ENCODE data around the gene PLCH2. TPM values are rescaled to one million over a fixed set of nuclear protein-coding genes. Genes with fewer than 3 reads are reported as not detected.

The PLCH2 gene
- total and polyA plus RNA-seq, 9 of the 15 experiments (the other 6 are each of a cell fraction or from before 2014, with no cell fraction given), result 0.16 TPM; not detected in 8

DNA sequence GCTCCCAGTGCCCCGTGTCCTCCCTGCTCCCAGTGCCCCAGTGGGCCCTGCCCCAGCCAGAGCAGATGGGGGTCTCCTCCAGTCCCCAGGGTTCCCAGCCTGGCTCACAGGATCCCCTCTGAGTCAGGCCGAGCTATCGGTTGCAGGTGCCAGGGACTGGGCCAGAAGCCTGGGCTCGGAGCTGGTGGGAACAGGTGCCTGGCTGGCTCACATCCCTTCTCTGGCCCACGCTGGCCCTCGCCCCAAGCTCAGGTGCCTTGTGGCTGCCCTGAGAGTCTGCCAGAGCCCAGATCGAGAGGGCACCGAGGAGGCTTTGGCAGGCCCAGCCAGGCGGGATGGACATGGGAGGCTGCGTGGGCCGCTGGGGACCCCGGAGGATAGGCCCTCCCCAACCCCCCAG lies 18.9 kb downstream of the PLCH2 start:
- ATAC-seq (no peak), DNase-seq (ENCODE audit: extremely low read depth in 1 of 4, low spot score in 3 of 4) (no peak), FAIRE-seq (no peak)
- peaks cover 0 to 71% of the 10 kb centered on the region in 2 experiments; a peak in 2 of 5 replicates for H3K4me1 ChIP-seq (replicated peaks in 1 of 2; ENCODE audit: control insufficient read depth in 2 of 2, insufficient read depth in 2 of 2, low read length in 2 of 2)
- in situ Hi-C loops (cut with MboI), result no loop called here
- H3K79me2 ChIP-seq (ENCODE audit: control insufficient read depth, insufficient read depth, low read length), result no peaks in the 10 kb centered on the region
- no peak overlapping the region for H3K27ac ChIP-seq (ENCODE audit: extremely low read depth, low read depth, low read length)
- no TSS peak for BruUV-seq (replicated peaks)
- WGBS (ENCODE audit: insufficient coverage, low coverage, missing lambda C conversion rate), result 5% methylated on average over 6 of the region's 12 CpGs
- TF ChIP-seq TCFL5 (CRISPR knock-in tag; conservative IDR thresholded peaks at IDR 0.05) (no peak), UBTF (IDR thresholded peaks at IDR 0.05; ENCODE audit: borderline replicate concordance in 1 of 2, low read depth in 2 of 2, low read length in 2 of 2) (peak; percentile 24 to 35; a peak in 3 of 4 replicates), ZBTB12 (CRISPR knock-in tag; IDR thresholded peaks at IDR 0.05) (no peak)
- H3K9me1 ChIP-seq (ENCODE audit: control insufficient read depth, insufficient read depth, low read length), result no peaks in the 10 kb centered on the region
- ChIA-PET POLR2A (interaction anchor here (0.7 kb wide), 1 partner anchor 27 kb away, joined by 3 read pairs; no protein-coding TSS in a partner anchor), CTCF (ENCODE audit: low intra/inter-chr PET ratio) (no interaction called here)
- H3K27me3 ChIP-seq (ENCODE audit: control insufficient read depth in 2 of 2, insufficient read depth in 2 of 2, low read length in 2 of 2), result peaks cover 40 to 78% of the 10 kb centered on the region in 2 experiments; a peak in 4 of 5 replicates
- no peak overlapping the region; a peak in 1 of 4 replicates for H3K9ac ChIP-seq (ENCODE audit: insufficient read depth in 1 of 2, low read depth in 2 of 2, low read length in 2 of 2)
- H3K4me2 ChIP-seq (ENCODE audit: insufficient read depth, low read length), result no peak overlapping the region
- no peak overlapping the region for H2AFZ ChIP-seq (ENCODE audit: low read depth, low read length)
- no peak overlapping the region for H3K4me3 ChIP-seq
- no peaks in the 10 kb centered on the region for H3K36me3 ChIP-seq (ENCODE audit: control insufficient read depth, insufficient read depth, low read length)
- peaks cover 31% of the 10 kb centered on the region for H4K20me1 ChIP-seq (replicated peaks; ENCODE audit: control insufficient read depth, insufficient read depth, low read length)
- H3K9me3 ChIP-seq (replicated peaks; ENCODE audit: control insufficient read depth, insufficient read depth, low read depth, low read length), result no peaks in the 10 kb centered on the region
- intact Hi-C loops (cut with micrococcal nuclease), result no loop called here
